Endothelial cell of umbilical vein (primary cell): ENCODE results near the gene ARHGEF6.

Experiments used
- CTCF ChIP-seq, 2 donors: IDR thresholded peaks; 1 replicate in 1 of 2; 2 replicates in 1 of 2; pipeline ENCODE4 v1.5.1; 2011; ENCODE audit warnings: low read length in 2 of 2, mild to moderate bottlenecking in 2 of 2, moderate library complexity in 2 of 2, control low read depth in 1 of 2, inconsistent platforms in 1 of 2, low read depth in 1 of 2; ENCODE audit not compliant: insufficient read depth in 1 of 2; ENCODE audit errors: extremely low read depth in 1 of 2
- EZH2 ChIP-seq: IDR thresholded peaks from 2 replicates; pipeline ENCODE4 v1.6.1; 2012; ENCODE audit warnings: borderline replicate concordance, low read depth, mild to moderate bottlenecking, moderate library complexity, low read length, inconsistent platforms; ENCODE audit not compliant: severe bottlenecking
- FOS ChIP-seq: IDR thresholded peaks from 2 replicates; pipeline ENCODE4 v1.6.1; 2011; ENCODE audit warnings: mild to moderate bottlenecking, low read length, moderate library complexity, borderline replicate concordance; ENCODE audit not compliant: insufficient read depth
- MAX ChIP-seq: IDR thresholded peaks from 2 replicates; pipeline ENCODE4 v1.6.1; 2011; ENCODE audit not compliant: insufficient read depth, insufficient read length
- MYC ChIP-seq: IDR thresholded peaks from one replicate; pipeline ENCODE4 v1.6.1; 2011; ENCODE audit warnings: mild to moderate bottlenecking, low read depth, low read length
- POLR2A ChIP-seq: IDR thresholded peaks from 2 replicates; pipeline ENCODE4 v1.6.1; 2012; ENCODE audit warnings: low read depth, mild to moderate bottlenecking, control low read depth, low read length
- POLR2AphosphoS5 ChIP-seq: IDR thresholded peaks from 2 replicates; pipeline ENCODE4 v1.6.1; 2012; ENCODE audit warnings: low read depth, mild to moderate bottlenecking, control low read depth, low read length, moderate library complexity; ENCODE audit not compliant: insufficient read depth

GRCh38 chrX:136754651-136755050, 26.1 kb downstream of the ARHGEF6 start:
- no peak for TF ChIP-seq CTCF (IDR thresholded peaks at IDR 0.05; ENCODE audit: extremely low read depth in 1 of 2, insufficient read depth in 1 of 2, low read depth in 1 of 2, low read length in 2 of 2)
- TF ChIP-seq POLR2AphosphoS5, result no peak
- TF ChIP-seq POLR2A, result no peak
- TF ChIP-seq FOS, result no peak
- no peak for TF ChIP-seq MYC
- TF ChIP-seq EZH2, result no peak
- TF ChIP-seq MAX, result no peak
